Measurements from ENCODE around the gene NPIPA2. TPM values are rescaled to one million over a fixed set of nuclear protein-coding genes. Genes with fewer than 3 reads are reported as not detected.
"Not testable (repeated sequence)": the region's sequence is repeated elsewhere in the genome, so short reads cannot be mapped to it uniquely, and the experiment has no call there.

NPIPA2 gene
- polyA plus RNA-seq, 4 donors = 4.1 to 11.6 TPM; not detected in 2

DNA sequence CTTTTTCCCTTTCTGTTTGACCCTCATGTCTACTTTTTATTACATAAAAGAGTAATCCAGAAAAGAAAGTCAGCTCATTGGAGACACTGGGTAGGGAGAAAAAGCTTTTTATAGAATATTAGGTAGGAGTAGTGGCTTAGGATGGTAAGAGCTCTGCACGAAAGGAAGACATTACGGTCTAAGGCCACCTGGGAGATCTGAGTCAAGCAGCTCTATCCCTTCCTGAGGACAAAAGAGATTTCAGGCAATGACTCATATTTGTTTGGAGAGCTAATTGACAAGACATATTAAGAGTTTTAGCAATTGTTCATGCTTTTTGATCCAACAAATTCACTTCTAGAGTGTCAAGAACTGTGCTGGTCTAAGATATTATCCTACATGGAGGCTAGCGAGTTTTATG lies 71.6 kb downstream of the NPIPA2 start:
- DNase-seq (ENCODE audit: low read depth in 4 of 4, low spot score in 3 of 4) = not testable (repeated sequence)

Other genes with a start within 250 kb of the NPIPA2 start
- 10 to 100 TPM; 32.7 to 39.3 (median 34.5) TPM for gene PARN, start 112.3 kb upstream of the NPIPA2 start, polyA plus RNA-seq (ENCODE audit: insufficient read length in 4 of 4)
- gene BFAR, start 109.6 kb upstream of the NPIPA2 start, polyA plus RNA-seq (ENCODE audit: insufficient read length in 4 of 4) = 10 to 100 TPM; 50.6 to 72.9 (median 63.8) TPM
- gene PLA2G10, start 48.2 kb upstream of the NPIPA2 start, polyA plus RNA-seq (ENCODE audit: insufficient read length in 4 of 4) = 1 to 10 TPM in 1 of 4 donors, under 1 TPM in 2, not detected in 1; 0.14 to 1.0 (median 0.24) TPM
- 10 to 100 TPM in 2 of 4 donors, 1 to 10 TPM in 2; 4.7 to 14.3 (median 9.5) TPM for gene NPIPA3, start 39.1 kb upstream of the NPIPA2 start, polyA plus RNA-seq (ENCODE audit: insufficient read length in 4 of 4)
- gene NOMO1, start 91.2 kb downstream of the NPIPA2 start, polyA plus RNA-seq (ENCODE audit: insufficient read length in 4 of 4) = 10 to 100 TPM; 66.0 to 87.5 (median 75.2) TPM
- 100 to 1,000 TPM; 115 to 165 (median 137) TPM for gene NPIPA1, start 194.9 kb downstream of the NPIPA2 start, polyA plus RNA-seq (ENCODE audit: insufficient read length in 4 of 4)
- 100 to 1,000 TPM in 2 of 4 donors, 10 to 100 TPM in 2; 52.8 to 122 (median 97.4) TPM for gene PDXDC1, start 232.5 kb downstream of the NPIPA2 start, polyA plus RNA-seq (ENCODE audit: insufficient read length in 4 of 4)

All from left renal pelvis (tissue), 4 donors.